Hematopoietic multipotent progenitor cell treated with erythropoietin and hydrocortisone succinate and interleukin-3 and kit ligand, for 17 days (in vitro differentiated cells): Measurements from ENCODE around the gene ARFGAP1.
"Not testable (repeated sequence)": the region's sequence is repeated elsewhere in the genome, so short reads cannot be mapped to it uniquely, and the experiment has no call there.

ENCODE experiments used
- DNase-seq: peaks from one replicate; pipeline ENCODE4 v3.0.0-alpha.2; 2015; ENCODE audit warnings: low spot score

ARFGAP1 gene

GRCh38 chr20:63290677-63291472 is 18.3 kb downstream of the ARFGAP1 start:
- DNase-seq = no peak

GRCh38 chr20:63291811-63292210 is 19.2 kb downstream of the ARFGAP1 start:
- DNase-seq = no peak

- no peak for DNase-seq
These were observed 19.7 kb downstream of the ARFGAP1 start for GRCh38 chr20:63292292-63292701.

GRCh38 chr20:63292904-63293303 is 20.3 kb downstream of the ARFGAP1 start, which contains the start of gene COL20A1:
COL20A1 (plus strand) TSS chr20:63293186; CDS start chr20:63295108, 1,922 bp downstream.
- no peak for DNase-seq

- no peak for DNase-seq
These were observed 20.8 kb downstream of the ARFGAP1 start for GRCh38 chr20:63293456-63293855.

- DNase-seq = no peak
These were observed 21.4 kb downstream of the ARFGAP1 start for GRCh38 chr20:63293871-63294535.

- no peak for DNase-seq
These were observed 21.9 kb downstream of the ARFGAP1 start for GRCh38 chr20:63294536-63294900.

- no peak for DNase-seq
These were observed 22.4 kb downstream of the ARFGAP1 start for GRCh38 chr20:63295018-63295417.

- DNase-seq = no peak
These were observed 22.8 kb downstream of the ARFGAP1 start for GRCh38 chr20:63295422-63295821.

GRCh38 chr20:63295846-63296245 is 23.2 kb downstream of the ARFGAP1 start:
- no peak for DNase-seq

- DNase-seq = no peak
These were observed 24.1 kb downstream of the ARFGAP1 start for GRCh38 chr20:63296531-63297299.

GRCh38 chr20:63297371-63297781 is 24.8 kb downstream of the ARFGAP1 start:
- no peak for DNase-seq

GRCh38 chr20:63297796-63298572 is 25.4 kb downstream of the ARFGAP1 start:
- DNase-seq = no peak

GRCh38 chr20:63298731-63299312 is 26.2 kb downstream of the ARFGAP1 start:
- DNase-seq = no peak

- DNase-seq = no peak
These were observed 29.1 kb downstream of the ARFGAP1 start for GRCh38 chr20:63301671-63302070.

- no peak for DNase-seq
These were observed 30.6 kb downstream of the ARFGAP1 start for GRCh38 chr20:63303095-63303666.

- no peak for DNase-seq
These were observed 32.8 kb downstream of the ARFGAP1 start for GRCh38 chr20:63305393-63305792.

GRCh38 chr20:63305933-63306672 is 33.5 kb downstream of the ARFGAP1 start:
- not testable (repeated sequence) for DNase-seq

- DNase-seq = no peak
These were observed 34.3 kb downstream of the ARFGAP1 start for GRCh38 chr20:63306673-63307537.
